Measurements from ENCODE around the gene TNFAIP1.

Gene TNFAIP1

DNA sequence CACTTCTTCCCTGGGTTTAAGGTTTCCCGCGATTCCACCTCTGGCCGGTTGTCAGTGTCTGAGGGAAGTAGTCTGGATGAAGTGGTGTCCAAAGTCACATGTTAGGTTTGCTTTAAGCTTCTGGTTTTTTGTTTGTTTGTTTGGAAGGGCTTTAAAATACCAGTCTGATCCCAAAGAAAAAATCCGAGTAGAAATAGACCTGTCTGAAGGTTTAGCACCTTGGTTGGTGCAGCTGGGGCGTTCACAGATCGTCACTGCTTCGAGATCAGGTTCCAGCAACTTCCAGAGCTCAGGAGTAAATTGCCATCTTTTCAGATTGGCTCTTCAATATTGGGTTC lies 16.0 kb upstream of the TNFAIP1 start:
- Histone ChIP-seq H3K4me3 (ENCODE audit: low read depth, low read length) (peak overlapping the region; percentile 60), H2AFZ (peak overlapping the region; percentile 93), H3K36me3 (ENCODE audit: control insufficient read depth, insufficient read depth, low read length) (no peaks in the 10 kb centered on the region), H3K4me1 (no peaks in the 10 kb centered on the region), H3K27me3 (ENCODE audit: control insufficient read depth, insufficient read depth, low read length) (no peaks in the 10 kb centered on the region), H3K9me3 (ENCODE audit: control insufficient read depth, low read length) (no peaks in the 10 kb centered on the region), H3K27ac (no peak overlapping the region), H3K79me2 (no peaks in the 10 kb centered on the region), H3K4me2 (ENCODE audit: low read length) (peak overlapping the region; percentile 95), H3K9ac (no peak overlapping the region)
- TF ChIP-seq, protein P1, sequence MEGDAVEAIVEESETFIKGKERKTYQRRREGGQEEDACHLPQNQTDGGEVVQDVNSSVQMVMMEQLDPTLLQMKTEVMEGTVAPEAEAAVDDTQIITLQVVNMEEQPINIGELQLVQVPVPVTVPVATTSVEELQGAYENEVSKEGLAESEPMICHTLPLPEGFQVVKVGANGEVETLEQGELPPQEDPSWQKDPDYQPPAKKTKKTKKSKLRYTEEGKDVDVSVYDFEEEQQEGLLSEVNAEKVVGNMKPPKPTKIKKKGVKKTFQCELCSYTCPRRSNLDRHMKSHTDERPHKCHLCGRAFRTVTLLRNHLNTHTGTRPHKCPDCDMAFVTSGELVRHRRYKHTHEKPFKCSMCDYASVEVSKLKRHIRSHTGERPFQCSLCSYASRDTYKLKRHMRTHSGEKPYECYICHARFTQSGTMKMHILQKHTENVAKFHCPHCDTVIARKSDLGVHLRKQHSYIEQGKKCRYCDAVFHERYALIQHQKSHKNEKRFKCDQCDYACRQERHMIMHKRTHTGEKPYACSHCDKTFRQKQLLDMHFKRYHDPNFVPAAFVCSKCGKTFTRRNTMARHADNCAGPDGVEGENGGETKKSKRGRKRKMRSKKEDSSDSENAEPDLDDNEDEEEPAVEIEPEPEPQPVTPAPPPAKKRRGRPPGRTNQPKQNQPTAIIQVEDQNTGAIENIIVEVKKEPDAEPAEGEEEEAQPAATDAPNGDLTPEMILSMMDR (IDR thresholded peaks at IDR 0.05), result no peak

GRCh38 chr17:28320215-28321061 lies 15.1 kb upstream of the TNFAIP1 start:
- no peaks in the 10 kb centered on the region for H3K4me1 ChIP-seq
- H3K4me3 ChIP-seq (ENCODE audit: low read depth, low read length), result no peak overlapping the region
- TF ChIP-seq, protein P1 (IDR thresholded peaks at IDR 0.05), result no peak
- H3K4me2 ChIP-seq (ENCODE audit: low read length), result no peak overlapping the region
- H3K27me3 ChIP-seq (ENCODE audit: control insufficient read depth, insufficient read depth, low read length), result no peaks in the 10 kb centered on the region
- no peak overlapping the region for H3K27ac ChIP-seq
- no peaks in the 10 kb centered on the region for H3K36me3 ChIP-seq (ENCODE audit: control insufficient read depth, insufficient read depth, low read length)
- H3K9ac ChIP-seq, result no peak overlapping the region
- no peak overlapping the region for H2AFZ ChIP-seq
- no peaks in the 10 kb centered on the region for H3K79me2 ChIP-seq
- no peaks in the 10 kb centered on the region for H3K9me3 ChIP-seq (ENCODE audit: control insufficient read depth, low read length)

- Histone ChIP-seq H3K27ac (no peak overlapping the region), H3K27me3 (ENCODE audit: control insufficient read depth, insufficient read depth, low read length) (no peaks in the 10 kb centered on the region), H3K36me3 (ENCODE audit: control insufficient read depth, insufficient read depth, low read length) (no peaks in the 10 kb centered on the region), H3K4me2 (ENCODE audit: low read length) (no peak overlapping the region), H3K9ac (no peak overlapping the region), H2AFZ (no peak overlapping the region), H3K4me3 (ENCODE audit: low read depth, low read length) (no peak overlapping the region), H3K4me1 (no peaks in the 10 kb centered on the region), H3K9me3 (ENCODE audit: control insufficient read depth, low read length) (no peaks in the 10 kb centered on the region), H3K79me2 (no peaks in the 10 kb centered on the region)
- TF ChIP-seq, protein P1 (IDR thresholded peaks at IDR 0.05), result no peak
These were observed 11.3 kb upstream of the TNFAIP1 start for GRCh38 chr17:28324267-28324745.

- no peaks in the 10 kb centered on the region for H3K9me3 ChIP-seq (ENCODE audit: control insufficient read depth, low read length)
- TF ChIP-seq, protein P1 (IDR thresholded peaks at IDR 0.05), result no peak
- H3K4me1 ChIP-seq, result no peaks in the 10 kb centered on the region
- H3K79me2 ChIP-seq, result no peaks in the 10 kb centered on the region
- H3K27ac ChIP-seq, result no peak overlapping the region
- H2AFZ ChIP-seq, result no peak overlapping the region
- H3K9ac ChIP-seq, result no peak overlapping the region
- H3K27me3 ChIP-seq (ENCODE audit: control insufficient read depth, insufficient read depth, low read length), result no peaks in the 10 kb centered on the region
- no peaks in the 10 kb centered on the region for H3K36me3 ChIP-seq (ENCODE audit: control insufficient read depth, insufficient read depth, low read length)
- H3K4me2 ChIP-seq (ENCODE audit: low read length), result no peak overlapping the region
- H3K4me3 ChIP-seq (ENCODE audit: low read depth, low read length), result no peak overlapping the region
These were observed 10.8 kb upstream of the TNFAIP1 start for GRCh38 chr17:28324781-28325180.

DNA sequence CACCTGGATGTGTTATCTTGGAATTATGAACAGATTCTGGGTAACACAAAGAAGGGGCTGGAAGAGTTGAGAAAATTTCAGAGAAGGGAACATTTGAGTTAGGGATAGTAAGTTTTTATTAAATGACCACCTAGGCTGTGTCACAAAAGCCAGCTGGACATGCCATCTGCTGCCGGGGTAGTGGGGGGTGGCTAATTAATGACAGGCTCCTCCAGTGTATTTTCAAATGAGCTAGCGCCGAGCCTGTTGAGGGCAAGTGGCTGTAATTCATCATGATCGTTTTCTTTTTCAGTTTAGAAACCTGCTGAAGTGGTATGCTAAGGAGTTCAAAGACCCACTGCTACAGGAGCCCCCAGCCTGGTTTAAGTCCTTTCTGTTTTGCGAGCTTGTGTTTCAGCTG lies 10.3 kb upstream of the TNFAIP1 start:
- no peaks in the 10 kb centered on the region for H3K4me1 ChIP-seq

More for the DNA sequence above, 10.3 kb upstream of the TNFAIP1 start:
- H3K9me3 ChIP-seq (ENCODE audit: control insufficient read depth, low read length), result no peaks in the 10 kb centered on the region
- no peaks in the 10 kb centered on the region for H3K27me3 ChIP-seq (ENCODE audit: control insufficient read depth, insufficient read depth, low read length)
- H3K9ac ChIP-seq, result no peak overlapping the region
- no peaks in the 10 kb centered on the region for H3K36me3 ChIP-seq (ENCODE audit: control insufficient read depth, insufficient read depth, low read length)
- TF ChIP-seq, protein P1 (IDR thresholded peaks at IDR 0.05), result no peak
- no peak overlapping the region for H3K4me2 ChIP-seq (ENCODE audit: low read length)
- H3K79me2 ChIP-seq, result no peaks in the 10 kb centered on the region
- no peak overlapping the region for H3K4me3 ChIP-seq (ENCODE audit: low read depth, low read length)
- no peak overlapping the region for H2AFZ ChIP-seq
- no peak overlapping the region for H3K27ac ChIP-seq
